ENCODE measurements around the gene ATN1. TPM values are rescaled to one million over a fixed set of nuclear protein-coding genes. Genes with fewer than 3 reads are reported as not detected.

ATN1 gene
- total RNA-seq, 1 experiment from 2014 or later = 82.3 TPM

- Histone ChIP-seq H3K9me3 (ENCODE audit: control insufficient read depth, insufficient read depth, low read depth, low read length) (no peaks in the 10 kb centered on the region), H3K4me1 (ENCODE audit: control insufficient read depth, insufficient read depth, low read length) (no peaks in the 10 kb centered on the region), H3K36me3 (ENCODE audit: control insufficient read depth, insufficient read depth, low read length) (no peaks in the 10 kb centered on the region), H3K4me3 (ENCODE audit: low read depth in 2 of 2, low read length in 2 of 2) (no peak overlapping the region), H3K27ac (ENCODE audit: low read length) (no peak overlapping the region), H3K27me3 (ENCODE audit: control insufficient read depth, insufficient read depth, low read length) (no peaks in the 10 kb centered on the region)
- in situ Hi-C loops (cut with HindIII; ENCODE audit: low pct_unique_long_range_greater_than_20kb, low sequenced_read_pairs) (no loop called here), intact Hi-C loops (cut with micrococcal nuclease; ENCODE audit: unreplicated experiment) (no loop called here)
- no peak for ATAC-seq
- ChIA-PET POLR2A (no interaction called here), CTCF (interaction anchor here (0.7 kb wide), 1 partner anchor 14 kb away, joined by 3 read pairs; no protein-coding TSS in a partner anchor)
- DNase-seq (ENCODE audit: low read depth, low spot score) = no peak
- TF ChIP-seq POLR2AphosphoS5 (IDR thresholded peaks at IDR 0.05; ENCODE audit: low read depth, low read length) (no peak), CTCF (IDR thresholded peaks at IDR 0.05) (no peak), REST (IDR thresholded peaks at IDR 0.05; ENCODE audit: insufficient read depth in 1 of 2, low read depth in 2 of 2, low read length in 1 of 2) (no peak)
- BruUV-seq (replicated peaks) = no TSS peak
Observed at GRCh38 chr12:6883252-6883651, 44.5 kb upstream of the ATN1 start.

- intact Hi-C loops (cut with micrococcal nuclease; ENCODE audit: unreplicated experiment) = no loop called here
- Histone ChIP-seq H3K27me3 (ENCODE audit: control insufficient read depth, insufficient read depth, low read length) (no peaks in the 10 kb centered on the region), H3K36me3 (ENCODE audit: control insufficient read depth, insufficient read depth, low read length) (no peaks in the 10 kb centered on the region), H3K4me3 (ENCODE audit: low read depth in 2 of 2, low read length in 2 of 2) (no peak overlapping the region), H3K9me3 (ENCODE audit: control insufficient read depth, insufficient read depth, low read depth, low read length) (no peaks in the 10 kb centered on the region), H3K27ac (ENCODE audit: low read length) (no peak overlapping the region), H3K4me1 (ENCODE audit: control insufficient read depth, insufficient read depth, low read length) (no peaks in the 10 kb centered on the region)
- ChIA-PET CTCF (no interaction called here), POLR2A (no interaction called here)
- DNase-seq (ENCODE audit: low read depth, low spot score) (no peak), ATAC-seq (no peak)
- no peak for TF ChIP-seq REST (IDR thresholded peaks at IDR 0.05; ENCODE audit: insufficient read depth in 1 of 2, low read depth in 2 of 2, low read length in 1 of 2)
- TF ChIP-seq POLR2AphosphoS5 (IDR thresholded peaks at IDR 0.05; ENCODE audit: low read depth, low read length) = no peak
- in situ Hi-C loops (cut with HindIII; ENCODE audit: low pct_unique_long_range_greater_than_20kb, low sequenced_read_pairs) = no loop called here
- no TSS peak for BruUV-seq (replicated peaks)
Observed at GRCh38 chr12:6883683-6884082, 44.1 kb upstream of the ATN1 start.

GRCh38 chr12:6884539-6884938 is 43.2 kb upstream of the ATN1 start:
- BruUV-seq (replicated peaks) = no TSS peak
- TF ChIP-seq REST (IDR thresholded peaks at IDR 0.05; ENCODE audit: insufficient read depth in 1 of 2, low read depth in 2 of 2, low read length in 1 of 2) (no peak), TCF7L2 (IDR thresholded peaks at IDR 0.05; ENCODE audit: low read depth, low read length) (no peak), CTCF (IDR thresholded peaks at IDR 0.05) (no peak), SIN3A (IDR thresholded peaks at IDR 0.05; ENCODE audit: borderline replicate concordance, insufficient read depth, low read depth, low read length) (no peak), POLR2AphosphoS5 (IDR thresholded peaks at IDR 0.05; ENCODE audit: low read depth, low read length) (no peak)
- Histone ChIP-seq H3K9me3 (ENCODE audit: control insufficient read depth, insufficient read depth, low read depth, low read length) (no peaks in the 10 kb centered on the region), H3K27me3 (ENCODE audit: control insufficient read depth, insufficient read depth, low read length) (no peaks in the 10 kb centered on the region), H3K4me1 (ENCODE audit: control insufficient read depth, insufficient read depth, low read length) (no peaks in the 10 kb centered on the region), H3K4me3 (ENCODE audit: low read depth in 2 of 2, low read length in 2 of 2) (no peak overlapping the region), H3K27ac (ENCODE audit: low read length) (no peak overlapping the region), H3K36me3 (ENCODE audit: control insufficient read depth, insufficient read depth, low read length) (no peaks in the 10 kb centered on the region)
- CTCF ChIA-PET = no interaction called here
- intact Hi-C loops (cut with micrococcal nuclease; ENCODE audit: unreplicated experiment) (no loop called here), in situ Hi-C loops (cut with HindIII; ENCODE audit: low pct_unique_long_range_greater_than_20kb, low sequenced_read_pairs) (no loop called here)
- no peak for DNase-seq (ENCODE audit: low read depth, low spot score)
- no peak for ATAC-seq
- POLR2A ChIA-PET = no interaction called here

Measured in Panc1 (cell line).